Sigmoid colon (tissue), 4 donors: Measurements from ENCODE around the gene CERS2.

Experiments
- EP300 ChIP-seq, 4 donors: sonication (generic); formaldehyde crosslinking; IDR thresholded peaks; one replicate each; pipeline ENCODE4 v1.6.1; 2017; ENCODE audit warnings: antibody characterized with exemption in 4 of 4
- POLR2A ChIP-seq, 2 donors: fragments of 450-650 bp; IDR thresholded peaks; one replicate each; pipeline ENCODE4 v1.6.1; 2016; ENCODE audit warnings: antibody characterized with exemption in 2 of 2, mild to moderate bottlenecking in 2 of 2, moderate library complexity in 2 of 2
- POLR2AphosphoS5 ChIP-seq, 4 donors: sonication (generic); formaldehyde crosslinking; IDR thresholded peaks; one replicate each; pipeline ENCODE4 v1.6.1; 2017; ENCODE audit warnings: antibody characterized with exemption in 4 of 4
- TF ChIP-seq, protein P1 (sequence below), 4 experiments: fragments of 450-650 bp in 3 of 4; fragments of 200-600 bp in 1 of 4; IDR thresholded peaks; one replicate each; pipeline ENCODE4 v1.5.1; 2016 to 2019; ENCODE audit warnings: antibody characterized with exemption in 4 of 4, mild to moderate bottlenecking in 3 of 4, moderate library complexity in 2 of 4

- TF ChIP-seq, protein P1, sequence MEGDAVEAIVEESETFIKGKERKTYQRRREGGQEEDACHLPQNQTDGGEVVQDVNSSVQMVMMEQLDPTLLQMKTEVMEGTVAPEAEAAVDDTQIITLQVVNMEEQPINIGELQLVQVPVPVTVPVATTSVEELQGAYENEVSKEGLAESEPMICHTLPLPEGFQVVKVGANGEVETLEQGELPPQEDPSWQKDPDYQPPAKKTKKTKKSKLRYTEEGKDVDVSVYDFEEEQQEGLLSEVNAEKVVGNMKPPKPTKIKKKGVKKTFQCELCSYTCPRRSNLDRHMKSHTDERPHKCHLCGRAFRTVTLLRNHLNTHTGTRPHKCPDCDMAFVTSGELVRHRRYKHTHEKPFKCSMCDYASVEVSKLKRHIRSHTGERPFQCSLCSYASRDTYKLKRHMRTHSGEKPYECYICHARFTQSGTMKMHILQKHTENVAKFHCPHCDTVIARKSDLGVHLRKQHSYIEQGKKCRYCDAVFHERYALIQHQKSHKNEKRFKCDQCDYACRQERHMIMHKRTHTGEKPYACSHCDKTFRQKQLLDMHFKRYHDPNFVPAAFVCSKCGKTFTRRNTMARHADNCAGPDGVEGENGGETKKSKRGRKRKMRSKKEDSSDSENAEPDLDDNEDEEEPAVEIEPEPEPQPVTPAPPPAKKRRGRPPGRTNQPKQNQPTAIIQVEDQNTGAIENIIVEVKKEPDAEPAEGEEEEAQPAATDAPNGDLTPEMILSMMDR (IDR thresholded peaks at IDR 0.05): no peak
- TF ChIP-seq POLR2AphosphoS5 (IDR thresholded peaks at IDR 0.05) (no peak), POLR2A (IDR thresholded peaks at IDR 0.05) (no peak), EP300 (IDR thresholded peaks at IDR 0.05) (no peak)
Measured at GRCh38 chr1:150994248-150994647, 19.6 kb upstream of the CERS2 start.
